ENCODE results near the gene EPYC.

EPYC gene

DNA sequence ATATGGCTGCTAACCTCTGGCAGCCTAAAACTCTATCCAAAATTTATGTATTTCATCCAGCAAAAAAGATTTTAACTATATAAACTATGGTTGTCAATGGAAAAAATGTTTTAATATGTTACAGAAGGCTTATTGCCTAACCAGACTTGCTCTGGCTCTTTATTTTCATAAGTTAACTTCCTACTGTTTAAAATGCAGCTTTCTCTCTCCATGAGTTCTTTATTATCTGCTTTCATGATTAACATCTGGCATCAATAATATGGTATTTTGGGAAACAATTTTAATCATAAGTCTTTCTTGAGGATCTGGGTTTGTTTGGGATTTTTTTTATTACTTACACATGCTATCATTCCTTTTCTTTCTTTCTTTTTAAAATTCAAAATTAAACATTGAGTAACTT is 32.5 kb upstream of the EPYC start:
- H3K4me3 ChIP-seq (ENCODE audit: low read depth, low read length): no peak overlapping the region
- TF ChIP-seq MYC (IDR thresholded peaks at IDR 0.05; ENCODE audit: low read depth, low read length) (no peak), POLR2A (IDR thresholded peaks at IDR 0.05; ENCODE audit: extremely low read depth, insufficient read length) (no peak)
- TF ChIP-seq, protein P1, sequence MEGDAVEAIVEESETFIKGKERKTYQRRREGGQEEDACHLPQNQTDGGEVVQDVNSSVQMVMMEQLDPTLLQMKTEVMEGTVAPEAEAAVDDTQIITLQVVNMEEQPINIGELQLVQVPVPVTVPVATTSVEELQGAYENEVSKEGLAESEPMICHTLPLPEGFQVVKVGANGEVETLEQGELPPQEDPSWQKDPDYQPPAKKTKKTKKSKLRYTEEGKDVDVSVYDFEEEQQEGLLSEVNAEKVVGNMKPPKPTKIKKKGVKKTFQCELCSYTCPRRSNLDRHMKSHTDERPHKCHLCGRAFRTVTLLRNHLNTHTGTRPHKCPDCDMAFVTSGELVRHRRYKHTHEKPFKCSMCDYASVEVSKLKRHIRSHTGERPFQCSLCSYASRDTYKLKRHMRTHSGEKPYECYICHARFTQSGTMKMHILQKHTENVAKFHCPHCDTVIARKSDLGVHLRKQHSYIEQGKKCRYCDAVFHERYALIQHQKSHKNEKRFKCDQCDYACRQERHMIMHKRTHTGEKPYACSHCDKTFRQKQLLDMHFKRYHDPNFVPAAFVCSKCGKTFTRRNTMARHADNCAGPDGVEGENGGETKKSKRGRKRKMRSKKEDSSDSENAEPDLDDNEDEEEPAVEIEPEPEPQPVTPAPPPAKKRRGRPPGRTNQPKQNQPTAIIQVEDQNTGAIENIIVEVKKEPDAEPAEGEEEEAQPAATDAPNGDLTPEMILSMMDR (IDR thresholded peaks at IDR 0.05; ENCODE audit: low read depth, low read length): no peak
- TF ChIP-seq, protein P2, sequence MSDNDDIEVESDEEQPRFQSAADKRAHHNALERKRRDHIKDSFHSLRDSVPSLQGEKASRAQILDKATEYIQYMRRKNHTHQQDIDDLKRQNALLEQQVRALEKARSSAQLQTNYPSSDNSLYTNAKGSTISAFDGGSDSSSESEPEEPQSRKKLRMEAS (IDR thresholded peaks at IDR 0.05; ENCODE audit: low read depth, low read length): no peak
- no peak for DNase-seq (ENCODE audit: low read depth)

DNA sequence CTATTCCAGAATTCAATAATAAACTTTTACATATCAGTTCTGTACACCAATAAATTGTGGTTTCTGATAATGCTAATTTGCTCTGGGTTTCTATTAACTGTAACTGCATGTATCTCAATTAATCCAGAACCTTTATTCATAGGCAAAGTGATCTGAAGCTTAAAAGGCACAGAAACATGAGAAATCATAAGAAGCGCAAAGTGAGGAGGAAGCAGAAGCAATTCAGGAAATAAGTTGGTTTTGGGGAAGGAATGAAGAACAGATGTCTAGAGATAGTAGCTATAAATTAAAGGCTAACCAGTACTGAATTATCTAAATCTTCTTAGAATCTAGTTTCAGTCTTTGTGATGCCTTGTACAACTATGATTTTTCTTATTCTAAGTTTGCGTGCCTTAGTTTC is 28.5 kb upstream of the EPYC start:
- TF ChIP-seq, protein P2 (IDR thresholded peaks at IDR 0.05; ENCODE audit: low read depth, low read length): no peak
- TF ChIP-seq POLR2A (IDR thresholded peaks at IDR 0.05; ENCODE audit: extremely low read depth, insufficient read length) (no peak), MYC (IDR thresholded peaks at IDR 0.05; ENCODE audit: low read depth, low read length) (no peak)
- TF ChIP-seq, protein P1 (IDR thresholded peaks at IDR 0.05; ENCODE audit: low read depth, low read length): no peak
- no peak for DNase-seq (ENCODE audit: low read depth)
- H3K4me3 ChIP-seq (ENCODE audit: low read depth, low read length): no peak overlapping the region

DNA sequence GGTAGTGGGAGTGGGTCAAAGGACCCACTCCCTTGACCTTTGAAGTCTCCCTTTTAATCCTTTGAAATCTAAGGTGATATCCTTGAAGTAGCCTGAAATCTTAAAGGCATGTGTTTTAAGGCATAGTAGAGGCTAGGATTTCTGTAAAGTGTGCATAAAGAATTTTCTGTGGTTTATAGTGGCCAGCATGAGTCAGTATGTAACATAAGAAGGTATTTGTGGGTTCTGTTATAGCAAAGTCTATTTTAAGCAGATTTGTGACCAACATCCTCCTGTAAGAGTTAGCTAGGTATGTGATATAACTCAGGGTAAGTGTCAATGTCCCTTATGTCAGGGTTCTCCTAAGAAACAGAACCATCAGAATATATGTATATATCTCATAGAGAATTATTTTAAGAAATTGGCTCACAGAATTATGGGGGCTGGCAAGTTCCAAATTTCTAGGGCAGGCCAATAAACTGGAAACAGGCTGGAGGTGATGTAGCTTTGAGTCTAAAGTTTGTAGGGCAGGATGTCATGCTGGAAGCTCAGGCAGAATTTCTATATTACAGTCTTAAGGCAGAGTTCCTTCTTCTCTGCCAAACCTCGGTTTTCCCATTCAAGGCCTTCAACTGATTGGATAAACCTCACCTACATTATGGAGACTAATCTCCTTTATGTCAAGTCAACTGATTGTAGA is 18.7 kb upstream of the EPYC start:
- TF ChIP-seq, protein P1 (IDR thresholded peaks at IDR 0.05; ENCODE audit: low read depth, low read length): no peak
- no peak for TF ChIP-seq MYC (IDR thresholded peaks at IDR 0.05; ENCODE audit: low read depth, low read length)
- TF ChIP-seq POLR2A (IDR thresholded peaks at IDR 0.05; ENCODE audit: extremely low read depth, insufficient read length): no peak
- TF ChIP-seq, protein P2 (IDR thresholded peaks at IDR 0.05; ENCODE audit: low read depth, low read length): no peak
- H3K4me3 ChIP-seq (ENCODE audit: low read depth, low read length): no peak overlapping the region
- no peak for DNase-seq (ENCODE audit: low read depth)

DNA sequence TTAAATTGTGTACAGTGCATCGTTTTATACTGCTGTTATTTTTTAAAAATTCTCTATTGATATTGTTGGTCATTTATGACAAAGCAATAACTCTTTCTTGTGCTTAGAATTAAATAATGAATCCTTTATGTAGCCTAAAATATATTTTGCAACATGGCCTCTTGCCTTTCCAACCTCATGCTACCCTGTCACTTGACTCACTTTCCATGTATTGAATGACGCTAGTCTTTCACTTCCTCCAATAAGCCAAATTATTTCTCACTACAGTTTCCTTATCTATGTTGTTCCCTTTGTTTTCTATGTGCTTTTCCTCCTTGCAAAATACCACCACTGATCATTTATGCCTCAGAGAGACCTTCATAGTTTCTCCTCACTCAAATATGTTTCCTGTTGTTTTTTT is 16.3 kb upstream of the EPYC start:
- no peak for DNase-seq (ENCODE audit: low read depth)
- TF ChIP-seq POLR2A (IDR thresholded peaks at IDR 0.05; ENCODE audit: extremely low read depth, insufficient read length) (no peak), MYC (IDR thresholded peaks at IDR 0.05; ENCODE audit: low read depth, low read length) (no peak)
- TF ChIP-seq, protein P1 (IDR thresholded peaks at IDR 0.05; ENCODE audit: low read depth, low read length): no peak
- TF ChIP-seq, protein P2 (IDR thresholded peaks at IDR 0.05; ENCODE audit: low read depth, low read length): no peak
- no peak overlapping the region for H3K4me3 ChIP-seq (ENCODE audit: low read depth, low read length)

DNA sequence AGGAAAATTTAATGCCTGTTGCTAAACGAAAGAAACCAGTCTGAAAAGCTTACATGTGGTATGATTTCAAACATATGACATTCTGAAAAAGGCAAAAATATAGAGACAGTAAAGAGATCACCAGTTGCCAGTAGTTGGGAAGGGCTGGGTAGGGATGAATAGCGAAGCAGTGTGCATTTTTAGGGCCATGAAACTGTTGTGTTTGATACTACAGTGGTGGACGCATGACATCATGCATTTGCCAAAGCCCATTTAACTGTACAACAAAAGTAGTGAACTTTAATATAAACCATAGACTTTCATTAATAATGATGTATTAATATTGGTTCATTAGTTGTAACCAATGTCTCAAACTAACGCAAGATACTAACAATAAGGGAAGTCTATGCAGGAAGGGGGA is 14.7 kb upstream of the EPYC start:
- no peak overlapping the region for H3K4me3 ChIP-seq (ENCODE audit: low read depth, low read length)
- TF ChIP-seq MYC (IDR thresholded peaks at IDR 0.05; ENCODE audit: low read depth, low read length) (no peak), POLR2A (IDR thresholded peaks at IDR 0.05; ENCODE audit: extremely low read depth, insufficient read length) (no peak)
- TF ChIP-seq, protein P2 (IDR thresholded peaks at IDR 0.05; ENCODE audit: low read depth, low read length): no peak
- TF ChIP-seq, protein P1 (IDR thresholded peaks at IDR 0.05; ENCODE audit: low read depth, low read length): no peak
- no peak for DNase-seq (ENCODE audit: low read depth)

Data from NB4 (cell line).